Liver (tissue), 3 donors: ENCODE measurements around the gene TMEM244.

Source experiments
- EGR1 ChIP-seq, 2 donors: IDR thresholded peaks; 2 replicates each; pipeline ENCODE4 v1.6.1; 2016 to 2018; ENCODE audit warnings: antibody characterized with exemption in 2 of 2, low read depth in 2 of 2
- FOXA1 ChIP-seq: IDR thresholded peaks from 2 replicates; pipeline ENCODE4 v1.6.1; 2016; ENCODE audit warnings: antibody characterized with exemption
- GABPA ChIP-seq, 2 donors: IDR thresholded peaks in 1 of 2; conservative IDR thresholded peaks in 1 of 2; 2 replicates each; pipeline ENCODE4 v1.6.1; 2016; ENCODE audit warnings: antibody characterized with exemption in 2 of 2, mild to moderate bottlenecking in 1 of 2, moderate library complexity in 1 of 2
- JUND ChIP-seq, 2 donors: IDR thresholded peaks; 2 replicates each; pipeline ENCODE4 v1.6.1; 2016; ENCODE audit warnings: antibody characterized with exemption in 2 of 2
- RAD21 ChIP-seq, 2 donors: IDR thresholded peaks; 2 replicates each; pipeline ENCODE4 v1.6.1; 2016; ENCODE audit warnings: antibody characterized with exemption in 2 of 2, mild to moderate bottlenecking in 2 of 2
- TAF1 ChIP-seq: conservative IDR thresholded peaks from 2 replicates; pipeline ENCODE4 v1.6.1; 2016; ENCODE audit warnings: antibody characterized with exemption, mild to moderate bottlenecking
- YY1 ChIP-seq: IDR thresholded peaks from 2 replicates; pipeline ENCODE4 v1.6.1; 2016; ENCODE audit warnings: antibody characterized with exemption, mild to moderate bottlenecking
- TF ChIP-seq, protein P1 (sequence below): fragments of 150-350 bp; IDR thresholded peaks from 2 replicates; pipeline ENCODE4 v1.5.1; 2017; ENCODE audit warnings: improper control_type of control experiment, low read depth, low read length; ENCODE audit not compliant: missing input control
- TF ChIP-seq, protein P2 (sequence below): IDR thresholded peaks from 2 replicates; pipeline ENCODE4 v1.6.1; 2016; ENCODE audit warnings: antibody characterized with exemption
- donor health status: healthy.
- donor health status: healthy.

DNA sequence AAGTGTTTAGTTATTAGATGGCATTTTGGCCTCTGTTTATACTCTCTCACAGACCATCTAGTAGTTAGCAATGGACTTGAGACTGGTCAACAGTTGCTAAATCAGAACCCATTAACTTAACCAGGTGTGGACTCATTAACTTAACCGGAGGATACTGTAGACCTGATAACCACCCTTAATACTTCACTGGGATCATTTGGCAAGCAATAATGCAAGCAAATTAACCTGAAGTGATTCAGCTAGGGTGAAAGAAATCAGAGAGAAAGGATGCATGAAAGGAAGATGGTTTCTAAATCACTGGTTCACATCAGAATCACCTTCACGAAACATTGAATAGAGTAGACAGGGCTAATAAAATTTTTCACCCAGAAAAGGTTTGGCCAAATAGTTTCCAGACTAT, 73.3 kb downstream of the TMEM244 start:
- no peak for TF ChIP-seq JUND (IDR thresholded peaks at IDR 0.05)
- TF ChIP-seq, protein P1, sequence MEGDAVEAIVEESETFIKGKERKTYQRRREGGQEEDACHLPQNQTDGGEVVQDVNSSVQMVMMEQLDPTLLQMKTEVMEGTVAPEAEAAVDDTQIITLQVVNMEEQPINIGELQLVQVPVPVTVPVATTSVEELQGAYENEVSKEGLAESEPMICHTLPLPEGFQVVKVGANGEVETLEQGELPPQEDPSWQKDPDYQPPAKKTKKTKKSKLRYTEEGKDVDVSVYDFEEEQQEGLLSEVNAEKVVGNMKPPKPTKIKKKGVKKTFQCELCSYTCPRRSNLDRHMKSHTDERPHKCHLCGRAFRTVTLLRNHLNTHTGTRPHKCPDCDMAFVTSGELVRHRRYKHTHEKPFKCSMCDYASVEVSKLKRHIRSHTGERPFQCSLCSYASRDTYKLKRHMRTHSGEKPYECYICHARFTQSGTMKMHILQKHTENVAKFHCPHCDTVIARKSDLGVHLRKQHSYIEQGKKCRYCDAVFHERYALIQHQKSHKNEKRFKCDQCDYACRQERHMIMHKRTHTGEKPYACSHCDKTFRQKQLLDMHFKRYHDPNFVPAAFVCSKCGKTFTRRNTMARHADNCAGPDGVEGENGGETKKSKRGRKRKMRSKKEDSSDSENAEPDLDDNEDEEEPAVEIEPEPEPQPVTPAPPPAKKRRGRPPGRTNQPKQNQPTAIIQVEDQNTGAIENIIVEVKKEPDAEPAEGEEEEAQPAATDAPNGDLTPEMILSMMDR: no peak
- no peak for TF ChIP-seq YY1
- no peak for TF ChIP-seq FOXA1
- TF ChIP-seq EGR1 (IDR thresholded peaks at IDR 0.05; ENCODE audit: low read depth in 2 of 2): no peak
- TF ChIP-seq GABPA (IDR thresholded peaks at IDR 0.05 in 1 of 2, conservative IDR thresholded peaks at IDR 0.05 in 1 of 2): no peak
- TF ChIP-seq, protein P2, sequence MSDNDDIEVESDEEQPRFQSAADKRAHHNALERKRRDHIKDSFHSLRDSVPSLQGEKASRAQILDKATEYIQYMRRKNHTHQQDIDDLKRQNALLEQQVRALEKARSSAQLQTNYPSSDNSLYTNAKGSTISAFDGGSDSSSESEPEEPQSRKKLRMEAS: no peak
- no peak for TF ChIP-seq RAD21 (IDR thresholded peaks at IDR 0.05)
- no peak for TF ChIP-seq TAF1
